GM18951 (cell line): Measurements from ENCODE around the gene CLCNKA.
"Not testable (repeated sequence)": the region's sequence is repeated elsewhere in the genome, so short reads cannot be mapped to it uniquely, and the experiment has no call there.

Source experiments
- POLR2A ChIP-seq: IDR thresholded peaks from 4 replicates; pipeline ENCODE4 v1.6.1; 2011; ENCODE audit warnings: mild to moderate bottlenecking; ENCODE audit not compliant: insufficient read length, insufficient read depth; ENCODE audit errors: extremely low read depth
- in situ Hi-C: fragments of 300-500 bp; cut with MboI; formaldehyde crosslinking; loops from one replicate; pipeline ENCODE4 v1.12.0; 2022; ENCODE audit warnings: low sequenced_read_pairs, mixed read lengths, inconsistent platforms; ENCODE audit not compliant: unreplicated experiment

Gene CLCNKA

GRCh38 chr1:16028237-16029002 lies 6.6 kb downstream of the CLCNKA start:
- no peak for TF ChIP-seq POLR2A
- in situ Hi-C loops = no loop called here

- in situ Hi-C loops = not testable (repeated sequence)
Measured at GRCh38 chr1:16029003-16029268, 7.1 kb downstream of the CLCNKA start.

- in situ Hi-C loops = no loop called here
- TF ChIP-seq POLR2A = no peak
Measured at GRCh38 chr1:16029288-16029687, 7.5 kb downstream of the CLCNKA start.

- in situ Hi-C loops = no loop called here
- TF ChIP-seq POLR2A = no peak
Measured at GRCh38 chr1:16031551-16031950, 9.7 kb downstream of the CLCNKA start.

GRCh38 chr1:16032388-16033102 lies 10.7 kb downstream of the CLCNKA start:
- TF ChIP-seq POLR2A = no peak
- in situ Hi-C loops = no loop called here

GRCh38 chr1:16033103-16033632 lies 11.3 kb downstream of the CLCNKA start:
- in situ Hi-C loops = not testable (repeated sequence)

- in situ Hi-C loops = not testable (repeated sequence)
Measured at GRCh38 chr1:16036461-16036860, 14.6 kb downstream of the CLCNKA start.

- in situ Hi-C loops = no loop called here
- TF ChIP-seq POLR2A = no peak
Measured at GRCh38 chr1:16038620-16038912, 16.7 kb downstream of the CLCNKA start.

- in situ Hi-C loops = not testable (repeated sequence)
Measured at GRCh38 chr1:16039871-16040270, 18.0 kb downstream of the CLCNKA start.

- TF ChIP-seq POLR2A = no peak
- in situ Hi-C loops = no loop called here
Measured at GRCh38 chr1:16041200-16041599, 19.4 kb downstream of the CLCNKA start.

GRCh38 chr1:16042096-16042495 lies 20.3 kb downstream of the CLCNKA start:
- in situ Hi-C loops = no loop called here
- TF ChIP-seq POLR2A = no peak

- in situ Hi-C loops = not testable (repeated sequence)
Measured at GRCh38 chr1:16042654-16043053, 20.8 kb downstream of the CLCNKA start.

GRCh38 chr1:16043521-16043920 lies 21.7 kb downstream of the CLCNKA start, which contains the start of gene CLCNKB:
Gene CLCNKB (plus strand): TSS chr1:16043782. CDS start chr1:16044493, 711 bp downstream.
- TF ChIP-seq POLR2A = no peak
- in situ Hi-C loops = no loop called here

GRCh38 chr1:16043950-16044349 lies 22.1 kb downstream of the CLCNKA start:
- in situ Hi-C loops = no loop called here
- TF ChIP-seq POLR2A = no peak

GRCh38 chr1:16046842-16047241 lies 25.0 kb downstream of the CLCNKA start:
- in situ Hi-C loops = no loop called here
- TF ChIP-seq POLR2A = no peak
